GM06990 (cell line): ENCODE measurements around the gene NOTCH2.

ENCODE experiments used
- DNase-seq: peaks from one replicate; pipeline ENCODE4 v3.0.0-alpha.2; 2011; ENCODE audit not compliant: insufficient read length; ENCODE audit errors: extremely low read depth
- H3K27me3 ChIP-seq: replicated peaks from 2 replicates; pipeline ENCODE4 v1.6.0; 2011; ENCODE audit warnings: low read length; ENCODE audit not compliant: control insufficient read depth, insufficient read depth
- H3K36me3 ChIP-seq: 2 replicates; pipeline ENCODE4 v1.5.1; 2011; ENCODE audit warnings: low read length; ENCODE audit not compliant: control insufficient read depth, insufficient read depth
- H3K4me3 ChIP-seq: replicated peaks from 2 replicates; pipeline ENCODE4 v1.5.1; 2011; ENCODE audit warnings: low read depth, mild to moderate bottlenecking, control low read depth, low read length
- TF ChIP-seq, protein P1 (sequence below): IDR thresholded peaks from 2 replicates; pipeline ENCODE4 v1.5.1; 2011; ENCODE audit warnings: low read length, control low read depth, mild to moderate bottlenecking, inconsistent platforms; ENCODE audit not compliant: insufficient read depth, poor library complexity, severe bottlenecking

NOTCH2 gene

DNA sequence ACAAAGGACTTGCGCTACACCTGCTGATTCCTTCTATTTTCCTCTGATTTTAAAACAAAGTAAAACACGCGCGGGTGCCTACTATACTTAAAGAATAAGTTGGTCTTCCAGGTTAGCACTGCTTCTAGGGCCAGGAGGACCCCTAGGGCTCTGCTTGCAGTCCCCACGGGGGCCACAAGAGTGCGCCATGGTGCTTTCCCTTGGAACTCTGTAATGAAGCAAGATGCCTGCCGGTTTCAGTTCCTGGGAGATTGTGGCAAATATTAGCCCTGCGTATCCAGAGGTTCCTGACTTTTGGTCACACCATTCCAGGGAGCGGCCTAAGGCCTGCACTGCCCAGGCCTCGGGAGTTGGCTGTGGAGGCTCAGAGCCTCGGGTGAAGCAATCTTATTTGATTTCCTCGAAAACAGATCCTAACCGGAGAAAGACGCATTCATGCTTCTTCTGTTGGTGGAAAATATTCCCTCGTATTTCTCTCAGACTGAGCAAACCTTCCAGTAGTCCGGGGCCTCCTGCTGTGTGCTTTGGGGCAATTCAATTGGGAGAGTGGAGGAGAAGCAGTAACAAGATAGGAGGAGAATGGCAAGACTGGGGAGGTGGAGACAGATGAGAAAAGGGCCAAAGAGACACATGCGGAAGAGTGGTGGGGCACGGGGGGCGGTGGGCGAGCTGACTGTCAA, 198.4 kb downstream of the NOTCH2 start:
- Histone ChIP-seq H3K4me3 (no peak overlapping the region), H3K36me3 (no peaks in the 10 kb centered on the region), H3K27me3 (no peaks in the 10 kb centered on the region)
- DNase-seq, result peak; percentile 41
- TF ChIP-seq, protein P1, sequence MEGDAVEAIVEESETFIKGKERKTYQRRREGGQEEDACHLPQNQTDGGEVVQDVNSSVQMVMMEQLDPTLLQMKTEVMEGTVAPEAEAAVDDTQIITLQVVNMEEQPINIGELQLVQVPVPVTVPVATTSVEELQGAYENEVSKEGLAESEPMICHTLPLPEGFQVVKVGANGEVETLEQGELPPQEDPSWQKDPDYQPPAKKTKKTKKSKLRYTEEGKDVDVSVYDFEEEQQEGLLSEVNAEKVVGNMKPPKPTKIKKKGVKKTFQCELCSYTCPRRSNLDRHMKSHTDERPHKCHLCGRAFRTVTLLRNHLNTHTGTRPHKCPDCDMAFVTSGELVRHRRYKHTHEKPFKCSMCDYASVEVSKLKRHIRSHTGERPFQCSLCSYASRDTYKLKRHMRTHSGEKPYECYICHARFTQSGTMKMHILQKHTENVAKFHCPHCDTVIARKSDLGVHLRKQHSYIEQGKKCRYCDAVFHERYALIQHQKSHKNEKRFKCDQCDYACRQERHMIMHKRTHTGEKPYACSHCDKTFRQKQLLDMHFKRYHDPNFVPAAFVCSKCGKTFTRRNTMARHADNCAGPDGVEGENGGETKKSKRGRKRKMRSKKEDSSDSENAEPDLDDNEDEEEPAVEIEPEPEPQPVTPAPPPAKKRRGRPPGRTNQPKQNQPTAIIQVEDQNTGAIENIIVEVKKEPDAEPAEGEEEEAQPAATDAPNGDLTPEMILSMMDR, result peak; percentile 96

DNA sequence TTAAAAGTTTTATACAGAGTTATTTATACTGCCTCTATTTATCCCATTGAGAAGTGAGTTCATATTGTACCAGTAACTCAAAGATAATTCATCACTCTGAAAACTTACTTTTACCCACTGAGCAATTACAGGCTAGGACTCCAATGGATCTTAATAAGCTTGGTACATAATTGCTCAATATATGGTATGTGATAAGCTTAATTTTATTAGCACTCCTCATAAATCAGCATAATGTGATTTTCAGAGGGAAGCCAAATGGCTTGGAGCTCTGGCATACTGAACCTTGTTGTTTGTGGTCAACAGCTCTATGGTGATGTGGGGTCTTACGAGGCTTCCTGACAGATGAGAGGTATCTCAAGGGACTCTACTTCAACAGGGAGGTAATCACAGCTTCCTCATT, 199.5 kb downstream of the NOTCH2 start:
- Histone ChIP-seq H3K36me3 (no peaks in the 10 kb centered on the region), H3K4me3 (no peak overlapping the region), H3K27me3 (no peaks in the 10 kb centered on the region)
- no peak for DNase-seq
- TF ChIP-seq, protein P1, result no peak

DNA sequence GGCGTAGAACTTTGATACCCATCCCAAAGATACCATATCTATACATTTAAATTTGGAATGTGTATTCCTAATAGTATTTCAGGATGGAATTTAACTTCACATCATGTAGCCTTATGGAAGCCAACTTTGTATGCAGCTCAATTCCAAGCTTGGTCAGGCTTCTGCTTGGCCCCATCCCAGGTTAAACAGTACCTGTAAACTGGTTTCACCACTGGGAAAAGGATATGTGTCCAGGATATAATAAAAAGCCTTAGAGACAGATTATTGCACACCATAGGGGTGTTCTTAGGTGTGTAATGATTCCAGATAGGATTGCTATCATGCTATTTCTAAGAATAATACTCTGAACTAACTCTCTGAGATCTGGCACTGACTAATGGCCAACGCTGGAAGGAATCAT, 201.3 kb downstream of the NOTCH2 start:
- DNase-seq, result no peak
- H3K27me3 ChIP-seq, result no peaks in the 10 kb centered on the region
- TF ChIP-seq, protein P1, result no peak
- H3K36me3 ChIP-seq, result no peaks in the 10 kb centered on the region
- no peak overlapping the region for H3K4me3 ChIP-seq

DNA sequence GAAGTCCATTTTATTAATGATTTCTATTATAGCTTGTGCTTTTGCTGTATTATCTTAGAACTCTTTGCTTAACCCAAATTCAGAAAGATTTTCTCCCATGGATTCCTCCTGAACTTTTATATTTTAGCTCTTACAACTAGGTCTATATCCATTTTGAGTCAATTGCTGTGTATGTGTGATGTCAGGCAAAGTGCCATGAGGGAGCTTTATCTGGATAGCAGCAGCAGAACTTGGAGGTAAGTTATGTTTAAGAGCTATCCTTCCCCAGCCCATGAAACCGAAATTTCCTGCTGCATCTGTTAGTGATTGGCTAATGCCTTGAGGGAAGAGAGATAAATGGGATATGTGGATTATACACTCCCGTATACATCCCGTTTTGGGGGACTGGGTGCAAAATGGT, 203.0 kb downstream of the NOTCH2 start:
- TF ChIP-seq, protein P1, result no peak
- Histone ChIP-seq H3K27me3 (no peaks in the 10 kb centered on the region), H3K4me3 (no peak overlapping the region), H3K36me3 (no peaks in the 10 kb centered on the region)
- no peak for DNase-seq

DNA sequence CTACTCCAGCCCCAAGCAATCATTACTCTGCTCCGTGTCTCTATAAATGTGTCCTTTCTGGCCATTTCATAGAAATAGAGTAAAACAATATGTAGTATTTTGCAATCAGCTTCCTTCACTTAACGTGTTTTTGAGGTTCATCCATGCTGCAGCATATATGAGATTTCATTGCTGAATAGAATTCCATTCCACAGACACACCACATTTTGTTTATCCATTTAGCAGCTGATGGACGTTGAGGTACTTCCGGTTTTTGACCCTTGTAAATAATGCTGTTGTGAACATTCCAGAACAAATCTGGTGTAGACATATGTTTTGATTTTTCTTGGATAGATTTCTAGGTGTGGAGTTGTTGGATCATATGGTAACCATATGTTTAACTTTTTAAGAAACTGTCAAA, 203.8 kb downstream of the NOTCH2 start:
- Histone ChIP-seq H3K27me3 (no peaks in the 10 kb centered on the region), H3K36me3 (no peaks in the 10 kb centered on the region), H3K4me3 (no peak overlapping the region)
- TF ChIP-seq, protein P1, result no peak
- DNase-seq, result no peak

DNA sequence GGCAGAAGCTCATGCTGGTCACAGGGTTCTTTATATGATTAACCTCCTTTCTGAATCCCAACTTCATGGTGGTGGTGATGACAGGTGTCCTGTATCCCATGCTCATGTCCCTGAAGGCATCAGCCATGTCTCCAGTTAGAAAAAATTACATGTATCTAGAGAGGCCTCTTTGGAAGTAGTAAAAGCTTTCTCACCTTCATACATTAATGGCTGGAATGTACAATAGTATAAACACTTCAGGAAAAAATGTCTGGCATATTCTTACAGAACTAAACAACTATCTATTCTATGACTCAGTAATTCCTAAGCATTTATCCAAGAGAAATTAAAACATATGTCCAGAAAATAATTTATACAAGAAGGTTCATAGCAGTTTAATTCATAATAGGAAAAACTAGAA, 207.2 kb downstream of the NOTCH2 start:
- TF ChIP-seq, protein P1, result no peak
- Histone ChIP-seq H3K36me3 (no peaks in the 10 kb centered on the region), H3K27me3 (no peaks in the 10 kb centered on the region), H3K4me3 (no peak overlapping the region)
- DNase-seq, result no peak
